ENCODE measurements around the gene AAGAB. TPM values are rescaled to one million over a fixed set of nuclear protein-coding genes. Genes with fewer than 3 reads are reported as not detected.

AAGAB gene
- polyA plus RNA-seq, 1 donor from 2014 or later, result 43.1 TPM

DNA sequence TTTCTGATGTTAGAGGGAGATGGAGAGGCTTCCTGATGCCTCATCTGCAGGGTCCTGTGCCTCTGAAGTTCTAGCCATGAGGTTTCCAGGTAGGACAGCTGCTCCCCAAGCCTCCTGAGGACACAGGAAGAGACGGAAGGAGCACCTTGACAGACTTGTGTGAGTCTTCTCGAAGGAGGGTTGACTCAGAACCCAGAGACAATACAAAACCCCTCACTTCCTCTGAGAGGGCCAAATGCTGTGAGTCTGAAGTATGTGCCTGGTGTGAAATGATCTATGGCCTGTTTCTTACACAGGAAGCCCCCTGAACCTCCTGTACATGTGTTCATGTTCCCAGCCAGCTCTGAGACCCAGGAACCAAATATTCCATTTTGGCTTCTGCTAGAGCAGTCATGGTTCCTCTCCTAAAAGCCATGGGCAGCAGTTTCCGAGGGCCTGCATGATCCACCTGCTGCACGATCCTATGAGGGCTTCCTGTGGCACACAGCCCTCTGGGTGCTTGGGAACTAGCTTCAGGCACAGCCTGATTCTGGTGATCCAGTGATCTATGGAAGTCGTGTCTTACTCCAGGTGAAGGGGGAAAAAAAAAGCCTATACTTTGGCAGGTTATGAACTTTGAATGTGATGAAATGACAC is 62.2 kb downstream of the AAGAB start:
- Mint-ChIP-seq H3K36me3 (peaks cover 7% of the 10 kb centered on the region), H3K27me3 (no peaks in the 10 kb centered on the region), H3K4me1 (peaks cover 0 to 5% (median 5%) of the 10 kb centered on the region in 3 donors), H3K27ac (peak overlapping the region; percentile 9 to 89 (median 74)), H3K9me3 (no peaks in the 10 kb centered on the region), H3K4me3 (no peak overlapping the region)

- Mint-ChIP-seq H3K9me3 (no peaks in the 10 kb centered on the region), H3K27ac (no peak overlapping the region), H3K4me3 (no peak overlapping the region), H3K27me3 (no peaks in the 10 kb centered on the region), H3K4me1 (peaks cover 0 to 3% (median 0%) of the 10 kb centered on the region in 3 donors), H3K36me3 (peaks cover 7% of the 10 kb centered on the region)
These were observed 63.6 kb downstream of the AAGAB start for GRCh38 chr15:67190813-67191212.

DNA sequence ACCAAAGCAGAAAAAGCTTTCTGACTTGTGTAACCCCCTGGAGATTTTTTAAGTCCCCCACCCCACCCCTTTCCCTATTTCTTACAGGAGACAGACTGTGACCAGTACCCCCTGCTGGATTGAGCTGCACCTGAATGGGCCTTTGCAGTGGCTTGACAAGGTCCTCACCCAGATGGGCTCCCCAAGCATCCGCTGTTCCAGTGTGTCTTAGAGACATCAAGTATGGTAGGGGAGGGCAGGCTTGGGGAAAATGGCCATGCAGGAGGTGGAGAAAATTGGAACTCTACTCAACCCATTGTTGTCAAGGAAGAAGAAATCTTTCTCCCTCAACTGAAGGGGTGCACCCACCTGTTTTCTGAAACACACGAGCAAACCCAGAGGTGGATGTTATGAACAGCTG is 64.1 kb downstream of the AAGAB start:
- Mint-ChIP-seq H3K9me3 (no peaks in the 10 kb centered on the region), H3K27ac (no peak overlapping the region), H3K36me3 (peaks cover 7% of the 10 kb centered on the region), H3K27me3 (no peaks in the 10 kb centered on the region), H3K4me3 (no peak overlapping the region), H3K4me1 (peaks cover 0 to 3% (median 0%) of the 10 kb centered on the region in 3 donors)

- no peaks in the 10 kb centered on the region for H3K27me3 Mint-ChIP-seq
- H3K4me3 Mint-ChIP-seq, result no peak overlapping the region
- no peaks in the 10 kb centered on the region for H3K9me3 Mint-ChIP-seq
- peaks cover 0 to 3% (median 0%) of the 10 kb centered on the region in 3 donors for H3K4me1 Mint-ChIP-seq
- peak overlapping the region in 1 of 3 donors; percentile 82 for H3K27ac Mint-ChIP-seq
- H3K36me3 Mint-ChIP-seq, result peaks cover 11% of the 10 kb centered on the region
These were observed 65.0 kb downstream of the AAGAB start for GRCh38 chr15:67189326-67190051.

GRCh38 chr15:67188551-67189218 is 65.8 kb downstream of the AAGAB start:
- Mint-ChIP-seq H3K4me1 (peaks cover 0 to 3% (median 0%) of the 10 kb centered on the region in 3 donors), H3K36me3 (peaks cover 11% of the 10 kb centered on the region)

DNA sequence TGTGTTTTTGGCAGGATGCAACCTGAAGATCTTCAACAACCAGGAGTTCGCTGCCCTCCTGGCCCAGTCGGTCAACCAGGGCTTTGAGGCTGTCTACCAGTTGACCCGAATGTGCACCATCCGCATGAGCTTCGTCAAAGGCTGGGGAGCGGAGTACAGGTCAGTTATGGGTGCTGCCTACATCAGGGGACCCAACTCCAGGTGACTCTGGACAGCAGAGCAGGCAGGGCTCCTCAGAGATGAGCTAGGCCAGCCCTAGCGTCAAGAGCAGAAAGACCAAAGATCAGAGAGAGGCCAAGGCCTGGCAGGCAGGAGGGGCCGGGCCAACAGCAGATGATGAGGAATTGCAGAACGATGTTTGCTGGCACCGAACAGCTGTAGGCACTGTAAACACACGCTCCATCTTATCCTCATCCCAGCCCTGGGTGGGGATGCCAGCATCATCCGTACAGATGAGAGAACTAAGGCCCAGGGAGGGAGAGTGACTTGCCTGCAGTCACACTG is 67.1 kb downstream of the AAGAB start:
- Mint-ChIP-seq H3K4me3 (no peak overlapping the region), H3K27me3 (no peaks in the 10 kb centered on the region), H3K9me3 (no peaks in the 10 kb centered on the region)

More at GRCh38 chr15:67188551-67189218, 65.8 kb downstream of the AAGAB start:
- Mint-ChIP-seq H3K4me3 (peak overlapping the region in 1 of 4 donors; percentile 32), H3K27me3 (no peaks in the 10 kb centered on the region), H3K27ac (peak overlapping the region in 1 of 3 donors; percentile 82), H3K9me3 (no peaks in the 10 kb centered on the region)

GRCh38 chr15:67186688-67187087 is 67.8 kb downstream of the AAGAB start:
- peaks cover 7% of the 10 kb centered on the region for H3K36me3 Mint-ChIP-seq

More for the DNA sequence above, 67.1 kb downstream of the AAGAB start:
- peaks cover 7% of the 10 kb centered on the region for H3K36me3 Mint-ChIP-seq
- H3K27ac Mint-ChIP-seq, result peak overlapping the region in 2 of 3 donors; percentile 21 to 74
- no peaks in the 10 kb centered on the region for H3K4me1 Mint-ChIP-seq

GRCh38 chr15:67186226-67186649 is 68.2 kb downstream of the AAGAB start:
- H3K4me1 Mint-ChIP-seq, result no peaks in the 10 kb centered on the region
- peaks cover 7% of the 10 kb centered on the region for H3K36me3 Mint-ChIP-seq
- H3K4me3 Mint-ChIP-seq, result no peak overlapping the region
- H3K9me3 Mint-ChIP-seq, result no peaks in the 10 kb centered on the region
- H3K27ac Mint-ChIP-seq, result peak overlapping the region; percentile 33 to 84 (median 60)
- no peaks in the 10 kb centered on the region for H3K27me3 Mint-ChIP-seq

More at GRCh38 chr15:67186688-67187087, 67.8 kb downstream of the AAGAB start:
- Mint-ChIP-seq H3K9me3 (no peaks in the 10 kb centered on the region), H3K27me3 (no peaks in the 10 kb centered on the region), H3K4me1 (no peaks in the 10 kb centered on the region), H3K4me3 (no peak overlapping the region), H3K27ac (peak overlapping the region in 1 of 3 donors; percentile 60)

DNA sequence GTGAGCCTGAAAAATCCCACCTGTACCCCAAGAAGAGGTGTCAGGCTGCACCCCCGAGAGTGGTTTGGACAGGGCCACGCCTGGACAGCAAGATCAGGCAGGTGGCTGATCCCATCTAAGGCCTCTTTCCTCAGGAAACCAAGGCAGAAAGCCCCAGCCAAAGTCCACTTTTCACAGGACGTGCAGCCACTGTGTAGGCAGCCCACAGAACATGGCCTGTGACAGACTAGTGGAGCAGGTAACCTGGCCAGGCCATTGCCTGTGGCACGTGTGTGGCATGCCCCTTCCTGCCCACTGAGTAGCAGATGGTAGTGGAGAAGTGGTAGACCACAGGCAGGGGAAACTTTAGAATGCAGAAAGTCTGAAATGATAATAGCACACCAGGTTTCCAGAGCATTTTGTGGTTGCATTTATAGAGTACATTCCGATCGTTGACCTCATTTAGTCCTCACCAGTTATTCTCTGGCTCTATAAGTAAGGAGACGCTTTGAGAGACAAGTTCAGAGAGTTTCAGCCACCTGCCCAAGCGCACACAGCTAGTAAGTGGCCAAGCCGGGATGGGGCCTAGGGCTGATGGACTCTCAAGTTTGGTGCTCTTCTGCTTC is 68.7 kb downstream of the AAGAB start:
- Mint-ChIP-seq H3K4me1 (no peaks in the 10 kb centered on the region), H3K4me3 (peak overlapping the region in 1 of 4 donors; percentile 17), H3K36me3 (peaks cover 7% of the 10 kb centered on the region), H3K9me3 (no peaks in the 10 kb centered on the region), H3K27me3 (no peaks in the 10 kb centered on the region), H3K27ac (peak overlapping the region; percentile 33 to 84 (median 60))

- Mint-ChIP-seq H3K36me3 (peaks cover 7% of the 10 kb centered on the region), H3K4me3 (no peak overlapping the region)
These were observed 69.4 kb downstream of the AAGAB start for GRCh38 chr15:67185051-67185450.

DNA sequence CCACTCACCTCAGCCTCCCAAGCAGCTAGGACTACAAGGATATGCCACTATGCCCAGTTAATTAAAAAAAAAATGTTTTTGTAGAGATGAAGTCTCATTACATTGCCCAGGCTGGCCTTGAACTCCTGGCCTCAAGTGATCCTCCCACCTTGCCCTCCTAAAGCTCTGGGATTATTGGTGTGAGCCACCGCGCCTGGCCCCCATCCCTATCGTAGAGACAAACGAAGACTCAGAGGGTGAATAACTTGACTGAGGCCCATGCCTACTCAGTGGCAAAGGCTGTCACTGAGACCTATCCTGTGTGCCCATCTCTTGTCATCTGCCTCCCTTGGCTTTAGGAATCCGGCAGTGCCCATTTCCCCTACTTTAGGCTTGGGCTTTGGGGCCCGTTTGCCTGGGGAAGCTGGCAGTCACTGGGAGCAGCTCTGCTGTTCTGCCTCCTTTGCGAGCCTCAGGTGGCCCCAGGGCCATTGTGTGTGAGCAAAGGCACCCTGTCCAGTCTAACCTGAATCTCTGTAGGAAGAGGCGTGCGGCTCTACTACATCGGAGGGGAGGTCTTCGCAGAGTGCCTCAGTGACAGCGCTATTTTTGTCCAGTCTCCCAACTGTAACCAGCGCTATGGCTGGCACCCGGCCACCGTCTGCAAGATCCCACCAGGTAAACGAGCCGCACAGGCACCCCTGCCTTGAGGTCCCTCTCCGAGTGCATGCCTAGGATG is 70.1 kb downstream of the AAGAB start:
- H3K36me3 Mint-ChIP-seq, result peaks cover 7% of the 10 kb centered on the region
- H3K4me1 Mint-ChIP-seq, result no peaks in the 10 kb centered on the region
- H3K27ac Mint-ChIP-seq, result peak overlapping the region in 1 of 3 donors; percentile 50
- no peaks in the 10 kb centered on the region for H3K9me3 Mint-ChIP-seq
- no peak overlapping the region for H3K4me3 Mint-ChIP-seq
- no peaks in the 10 kb centered on the region for H3K27me3 Mint-ChIP-seq

More at GRCh38 chr15:67185051-67185450, 69.4 kb downstream of the AAGAB start:
- Mint-ChIP-seq H3K27ac (peak overlapping the region in 2 of 3 donors; percentile 33 to 84), H3K9me3 (no peaks in the 10 kb centered on the region), H3K27me3 (no peaks in the 10 kb centered on the region), H3K4me1 (no peaks in the 10 kb centered on the region)

GRCh38 chr15:67183443-67184169 is 70.9 kb downstream of the AAGAB start:
- Mint-ChIP-seq H3K4me3 (no peak overlapping the region), H3K27ac (peak overlapping the region; percentile 40 to 51 (median 50))

DNA sequence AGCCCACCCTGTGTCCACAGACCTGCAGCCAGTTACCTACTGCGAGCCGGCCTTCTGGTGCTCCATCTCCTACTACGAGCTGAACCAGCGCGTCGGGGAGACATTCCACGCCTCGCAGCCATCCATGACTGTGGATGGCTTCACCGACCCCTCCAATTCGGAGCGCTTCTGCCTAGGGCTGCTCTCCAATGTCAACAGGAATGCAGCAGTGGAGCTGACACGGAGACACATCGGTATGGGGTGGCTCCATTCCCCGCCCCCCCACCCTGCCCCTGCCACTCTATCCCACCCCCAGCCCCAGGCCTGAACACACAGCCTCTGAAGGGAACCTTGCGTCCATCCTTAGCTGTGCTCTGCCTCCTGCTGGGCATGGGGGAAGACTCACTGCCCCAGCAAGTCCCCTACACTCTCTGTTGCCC is 73.2 kb downstream of the AAGAB start:
- no peak overlapping the region for H3K4me3 Mint-ChIP-seq
- H3K27me3 Mint-ChIP-seq, result no peaks in the 10 kb centered on the region
- H3K27ac Mint-ChIP-seq, result peak overlapping the region in 1 of 3 donors; percentile 58
- peaks cover 3 to 8% (median 5%) of the 10 kb centered on the region in 3 donors for H3K4me1 Mint-ChIP-seq
- H3K36me3 Mint-ChIP-seq, result peaks cover 6% of the 10 kb centered on the region
- no peaks in the 10 kb centered on the region for H3K9me3 Mint-ChIP-seq

More at GRCh38 chr15:67183443-67184169, 70.9 kb downstream of the AAGAB start:
- Mint-ChIP-seq H3K9me3 (no peaks in the 10 kb centered on the region), H3K27me3 (no peaks in the 10 kb centered on the region), H3K4me1 (peaks cover 0 to 3% (median 0%) of the 10 kb centered on the region in 3 donors), H3K36me3 (peaks cover 6% of the 10 kb centered on the region)

All from IgD-negative memory B cell (primary cell).